GM23248 (cell line): ENCODE results near the gene B9D1. TPM values are rescaled to one million over a fixed set of nuclear protein-coding genes. Genes with fewer than 3 reads are reported as not detected.

Experiments
- DNase-seq: peaks from one replicate; pipeline ENCODE4 v3.0.0-alpha.2; 2015
- H2AFZ ChIP-seq: fragments of 200-600 bp; sonication (generic); 2 replicates; pipeline ENCODE4 v1.6.1; 2016; ENCODE audit warnings: antibody characterized with exemption
- H3F3A ChIP-seq: fragments of 200-600 bp; sonication (generic); 2 replicates; pipeline ENCODE4 v1.6.1; 2016; ENCODE audit warnings: mild to moderate bottlenecking, antibody characterized with exemption, mixed run types; ENCODE audit not compliant: insufficient read depth
- H3K27ac ChIP-seq: fragments of 200-600 bp; sonication (generic); 2 replicates; pipeline ENCODE4 v1.5.1; 2016; ENCODE audit warnings: mild to moderate bottlenecking
- H3K27me3 ChIP-seq: fragments of 200-600 bp; sonication (generic); replicated peaks from 2 replicates; pipeline ENCODE4 v1.6.1; 2016; ENCODE audit warnings: mild to moderate bottlenecking; ENCODE audit not compliant: insufficient read depth
- H3K36me3 ChIP-seq: fragments of 200-600 bp; sonication (generic); 2 replicates; pipeline ENCODE4 v1.6.1; 2016; ENCODE audit warnings: low read depth, mild to moderate bottlenecking
- H3K4me1 ChIP-seq: fragments of 200-600 bp; sonication (generic); 2 replicates; pipeline ENCODE4 v1.6.1; 2016; ENCODE audit warnings: mild to moderate bottlenecking; ENCODE audit not compliant: insufficient read depth
- H3K4me2 ChIP-seq: fragments of 200-600 bp; sonication (generic); one replicate; pipeline ENCODE4 v1.6.1; 2016; ENCODE audit warnings: mild to moderate bottlenecking; ENCODE audit not compliant: unreplicated experiment
- H3K4me3 ChIP-seq: fragments of 200-600 bp; sonication (generic); 2 replicates; pipeline ENCODE4 v1.5.1; 2016; ENCODE audit warnings: mild to moderate bottlenecking
- H3K79me2 ChIP-seq: fragments of 200-600 bp; sonication (generic); 2 replicates; pipeline ENCODE4 v1.6.1; 2016; ENCODE audit warnings: mild to moderate bottlenecking; ENCODE audit not compliant: insufficient read depth
- H3K9ac ChIP-seq: fragments of 200-600 bp; sonication (generic); 2 replicates; pipeline ENCODE4 v1.6.1; 2016; ENCODE audit warnings: mild to moderate bottlenecking
- H3K9me2 ChIP-seq: fragments of 200-600 bp; sonication (generic); 2 replicates; pipeline ENCODE4 v1.6.1; 2016; ENCODE audit warnings: mixed run types, mild to moderate bottlenecking, moderate library complexity; ENCODE audit not compliant: insufficient read depth
- H3K9me3 ChIP-seq: fragments of 200-600 bp; sonication (generic); one replicate; pipeline ENCODE4 v1.6.1; 2017; ENCODE audit warnings: low read depth
- H4K20me1 ChIP-seq: fragments of 200-600 bp; sonication (generic); 2 replicates; pipeline ENCODE4 v1.6.0; 2016; ENCODE audit not compliant: insufficient read depth
- EZH2 ChIP-seq: fragments of 200-600 bp; sonication (generic); IDR thresholded peaks from 2 replicates; pipeline ENCODE4 v1.6.1; 2018; ENCODE audit warnings: antibody characterized with exemption, mild to moderate bottlenecking; ENCODE audit not compliant: insufficient read depth, poor library complexity, severe bottlenecking
- EZH2phosphoT487 ChIP-seq: fragments of 200-600 bp; sonication (generic); IDR thresholded peaks from 2 replicates; pipeline ENCODE4 v1.6.1; 2018; ENCODE audit warnings: antibody characterized with exemption, moderate library complexity, mild to moderate bottlenecking, low read depth; ENCODE audit not compliant: insufficient read depth
- WGBS, 2 experiments: methylation state at CpG; one replicate each; pipeline ENCODE4 v1.1.6; 2015 to 2017; ENCODE audit warnings: low lambda C conversion rate in 2 of 2, low coverage in 1 of 2; ENCODE audit errors: missing lambda C conversion rate in 2 of 2; 5-methylcytosine and 5-hydroxymethylcytosine counted together
- in situ Hi-C: fragments of 300-500 bp; cut with MboI; formaldehyde crosslinking; loops from 2 replicates; pipeline ENCODE4 v1.15.0; 2020
- polyA plus RNA-seq: library from polyadenylated mRNA; unstranded; fragments of >200 nt; fragmentation: Nextera tagmentation; extraction: Ambion mirVana; gene quantifications from 2 replicates; pipeline ENCODE4 v1.2.1, GENCODE V29; 2016
- total RNA-seq: library from RNA; depleted of rRNA; stranded (reverse); fragments of >200 nt; shearing (Covaris generic); gene quantifications from 2 replicates; pipeline ENCODE4 v1.2.3, GENCODE V29; 2014

Gene B9D1
- total and polyA plus RNA-seq, 2 experiments from 2014 or later: 15.5 to 24.4 TPM

- Histone ChIP-seq H4K20me1 (no peaks in the 10 kb centered on the region), H2AFZ (no peak overlapping the region), H3K36me3 (no peaks in the 10 kb centered on the region), H3K4me2 (no peak overlapping the region), H3K9me3 (no peaks in the 10 kb centered on the region), H3F3A (peaks cover 16% of the 10 kb centered on the region), H3K27ac (no peak overlapping the region), H3K4me1 (peaks cover 17% of the 10 kb centered on the region), H3K27me3 (no peaks in the 10 kb centered on the region), H3K79me2 (no peaks in the 10 kb centered on the region), H3K9ac (no peak overlapping the region), H3K4me3 (no peak overlapping the region), H3K9me2 (no peaks in the 10 kb centered on the region)
- no peak for DNase-seq
- TF ChIP-seq EZH2phosphoT487 (no peak), EZH2 (no peak)
- 79 to 86% methylated on average over 7 of the region's 7 CpGs for WGBS, 2 experiments
- in situ Hi-C loops: no loop called here
These were observed 29.8 kb upstream of the B9D1 start for GRCh38 chr17:19392303-19392702.

- Histone ChIP-seq H3K4me1 (peaks cover 18% of the 10 kb centered on the region), H3F3A (peaks cover 14% of the 10 kb centered on the region), H3K27ac (no peak overlapping the region), H2AFZ (no peak overlapping the region), H3K4me2 (no peak overlapping the region), H3K36me3 (no peaks in the 10 kb centered on the region), H3K79me2 (no peaks in the 10 kb centered on the region), H3K9ac (no peak overlapping the region), H3K4me3 (no peak overlapping the region), H3K27me3 (no peaks in the 10 kb centered on the region), H4K20me1 (no peaks in the 10 kb centered on the region), H3K9me2 (no peaks in the 10 kb centered on the region), H3K9me3 (no peaks in the 10 kb centered on the region)
- TF ChIP-seq EZH2phosphoT487 (no peak), EZH2 (no peak)
- 76 to 77% methylated on average over 5 to 7 of the region's 7 CpGs for WGBS, 2 experiments
- DNase-seq: no peak
- in situ Hi-C loops: no loop called here
These were observed 28.9 kb upstream of the B9D1 start for GRCh38 chr17:19391432-19391831.

- no peaks in the 10 kb centered on the region for H3K79me2 ChIP-seq
- H3K9me3 ChIP-seq: no peaks in the 10 kb centered on the region
- no peak for TF ChIP-seq EZH2phosphoT487
- no peak for TF ChIP-seq EZH2
- H3K4me2 ChIP-seq: no peak overlapping the region
- DNase-seq: no peak
- no peaks in the 10 kb centered on the region for H3K27me3 ChIP-seq
- H3K4me3 ChIP-seq: no peak overlapping the region
- H2AFZ ChIP-seq: no peak overlapping the region
- WGBS, 2 experiments: 90 to 92% methylated on average over 2 of the region's 2 CpGs
- peaks cover 17% of the 10 kb centered on the region for H3F3A ChIP-seq
- in situ Hi-C loops: no loop called here
- H3K4me1 ChIP-seq: peaks cover 22% of the 10 kb centered on the region
- no peaks in the 10 kb centered on the region for H3K9me2 ChIP-seq
- no peak overlapping the region for H3K9ac ChIP-seq
- H3K36me3 ChIP-seq: no peaks in the 10 kb centered on the region
- H4K20me1 ChIP-seq: no peaks in the 10 kb centered on the region
- no peak overlapping the region for H3K27ac ChIP-seq
These were observed 28.4 kb upstream of the B9D1 start for GRCh38 chr17:19390951-19391350.

- no peaks in the 10 kb centered on the region for H3K9me2 ChIP-seq
- TF ChIP-seq EZH2phosphoT487: no peak
- no peak for TF ChIP-seq EZH2
- no peaks in the 10 kb centered on the region for H3K9me3 ChIP-seq
- DNase-seq: peak; percentile 11
- no peaks in the 10 kb centered on the region for H3K36me3 ChIP-seq
- H3K79me2 ChIP-seq: no peaks in the 10 kb centered on the region
- H3K27ac ChIP-seq: no peak overlapping the region; the same call in 1 of the 2 replicates
- peak overlapping the region; percentile 52 for H3K4me2 ChIP-seq
- H3F3A ChIP-seq: peaks cover 33% of the 10 kb centered on the region
- no peaks in the 10 kb centered on the region for H3K27me3 ChIP-seq
- H3K4me3 ChIP-seq: no peak overlapping the region
- 39 to 42% methylated on average over 5 of the region's 5 CpGs for WGBS, 2 experiments
- no peaks in the 10 kb centered on the region for H4K20me1 ChIP-seq
- in situ Hi-C loops: no loop called here
- peaks cover 41% of the 10 kb centered on the region for H3K4me1 ChIP-seq
- H3K9ac ChIP-seq: no peak overlapping the region
- H2AFZ ChIP-seq: no peak overlapping the region
These were observed 26.6 kb upstream of the B9D1 start for GRCh38 chr17:19388791-19389785.
